NCI-H2081 treated with DMSO at 0.1 percent for 48 hours (cell line): ENCODE data around the gene GGA1.

ENCODE experiments used
- DNase-seq: peaks from one replicate; lab custom pipeline; 2025; lab: John Stamatoyannopoulos, UW

The GGA1 gene

DNA sequence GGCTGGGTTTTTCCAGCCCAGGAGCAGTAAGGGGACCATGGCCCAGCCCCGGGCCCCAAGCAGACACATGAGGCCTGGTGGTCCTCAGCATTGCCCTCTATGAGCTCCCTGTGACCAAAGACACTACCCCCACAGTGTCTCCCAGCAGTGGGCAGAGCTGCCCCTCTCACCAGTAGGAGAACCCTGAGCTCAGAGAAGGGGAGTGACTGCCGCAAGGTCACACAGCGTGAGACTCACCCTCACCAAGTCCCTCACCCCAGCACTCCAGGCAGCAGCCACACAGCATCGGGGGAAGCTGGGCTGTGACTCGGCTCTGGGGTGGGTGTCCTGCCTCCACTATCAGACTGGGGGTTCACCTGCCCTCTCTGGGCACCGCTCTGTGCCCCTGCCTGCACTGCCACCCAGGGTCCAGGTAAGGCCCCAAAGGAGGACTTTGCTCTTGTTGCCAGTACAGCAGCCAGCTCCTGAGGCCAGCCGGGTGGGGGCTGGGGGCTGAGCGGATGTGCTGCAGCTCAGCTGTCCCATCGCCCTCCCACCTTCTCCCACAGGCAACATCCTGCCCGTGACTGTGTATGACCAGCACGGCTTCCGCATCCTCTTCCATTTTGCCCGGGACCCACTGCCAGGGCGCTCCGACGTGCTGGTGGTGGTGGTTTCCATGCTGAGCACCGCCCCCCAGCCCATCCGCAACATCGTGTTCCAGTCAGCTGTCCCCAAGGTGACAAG lies 23.0 kb downstream of the GGA1 start:
- DNase-seq = no peak

DNA sequence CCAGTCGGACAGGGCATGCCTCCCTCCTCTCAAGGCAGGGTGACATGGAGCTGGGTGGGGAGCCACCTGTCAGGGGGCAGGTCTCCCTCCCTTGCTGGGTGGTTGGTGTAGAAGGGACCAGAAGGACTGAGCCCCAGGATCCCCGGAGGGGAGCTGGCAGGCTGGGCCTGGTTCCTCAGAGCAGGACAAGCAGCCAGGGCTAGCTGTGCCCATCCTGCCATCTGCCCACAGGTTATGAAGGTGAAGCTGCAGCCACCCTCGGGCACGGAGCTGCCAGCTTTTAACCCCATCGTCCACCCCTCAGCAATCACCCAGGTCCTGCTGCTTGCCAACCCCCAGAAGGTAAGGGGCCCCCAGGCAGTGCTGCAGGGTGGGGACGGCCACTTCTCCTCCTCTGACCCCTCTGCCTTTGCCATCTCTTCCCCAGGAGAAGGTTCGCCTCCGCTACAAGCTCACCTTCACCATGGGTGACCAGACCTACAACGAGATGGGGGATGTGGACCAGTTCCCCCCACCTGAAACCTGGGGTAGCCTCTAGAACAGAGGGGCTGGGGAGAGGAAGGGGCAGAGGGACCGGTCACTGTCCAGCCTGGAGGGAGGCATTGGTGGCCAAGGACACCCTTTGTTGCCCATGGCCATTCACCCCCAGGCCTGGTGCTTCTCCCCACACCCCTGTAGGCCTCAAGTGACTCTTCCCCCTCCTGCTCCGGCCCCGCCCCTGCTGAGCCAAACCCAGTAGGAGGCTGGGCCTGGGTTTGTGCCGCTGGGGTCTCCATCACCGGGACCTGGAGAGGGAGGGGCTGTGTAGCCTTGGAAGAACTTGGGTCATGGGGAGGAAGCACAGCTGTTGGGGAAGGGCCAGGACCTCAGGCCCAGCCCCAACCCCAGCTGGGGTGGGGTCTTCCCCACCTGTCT lies 23.8 kb downstream of the GGA1 start:
- DNase-seq = no peak

DNA sequence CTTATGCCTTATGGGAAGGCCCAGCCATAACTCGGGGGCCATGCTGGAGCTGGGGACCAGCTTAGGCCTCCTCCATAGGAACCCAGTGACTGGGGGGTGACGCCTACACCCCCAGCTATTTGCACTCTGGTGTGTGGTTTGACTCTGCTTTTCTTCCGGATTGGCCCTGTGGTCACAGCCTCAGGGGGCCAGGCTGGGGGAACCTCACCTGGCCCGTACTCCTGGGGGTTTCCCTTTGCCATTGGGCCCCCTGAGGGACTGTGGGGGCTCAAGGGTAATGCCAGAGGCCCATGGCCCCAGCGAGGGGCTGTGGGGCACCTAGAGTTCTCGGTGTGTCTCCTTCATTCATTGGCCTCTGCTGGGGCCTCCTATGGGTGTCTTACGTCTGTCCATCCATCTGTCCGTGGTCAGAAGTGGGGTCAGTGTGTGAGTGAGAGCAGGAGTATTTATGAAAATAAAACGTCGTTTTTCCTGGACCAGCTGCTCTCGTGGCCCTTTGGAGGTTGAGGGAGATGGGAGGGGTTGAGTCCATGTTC lies 24.5 kb downstream of the GGA1 start:
- DNase-seq = no peak

DNA sequence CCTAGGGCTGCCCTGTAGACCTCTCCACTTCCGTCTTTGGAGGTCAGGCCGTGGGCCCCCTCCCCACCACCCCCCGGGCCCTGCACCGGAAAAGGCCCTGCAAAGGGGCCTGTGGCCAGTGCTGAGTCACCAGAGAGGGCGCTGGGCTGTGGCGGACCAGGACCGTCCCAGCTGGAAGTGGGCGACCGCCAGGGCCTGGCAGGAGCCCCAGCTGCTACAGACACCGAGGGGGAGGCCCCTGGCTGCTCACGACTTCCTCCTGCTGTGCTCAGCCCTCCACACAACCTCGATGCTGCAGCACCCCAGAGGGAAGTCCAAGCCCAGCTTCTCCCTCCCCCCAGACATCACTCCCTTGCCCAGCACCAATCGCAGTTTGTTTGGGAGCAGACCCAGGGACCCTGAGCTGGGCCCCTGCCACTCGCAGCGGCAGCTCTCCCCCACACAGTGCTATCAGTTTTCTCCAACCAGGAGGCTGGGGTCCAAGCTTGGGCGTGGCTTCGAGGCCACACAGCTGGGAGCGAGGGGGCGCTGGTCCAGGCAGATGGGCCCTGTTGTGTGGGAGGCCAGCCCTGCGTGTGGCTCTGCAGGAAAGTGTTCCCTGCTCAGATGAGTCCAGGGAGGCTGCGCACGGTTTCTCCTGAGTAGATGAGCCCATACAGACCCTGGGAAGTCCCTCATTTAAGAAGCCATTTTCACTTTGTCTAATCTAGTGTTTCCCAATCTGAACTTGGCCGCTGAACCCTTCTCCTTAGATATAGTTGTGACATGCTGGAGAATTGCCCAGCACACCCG lies 25.2 kb downstream of the GGA1 start:
- no peak for DNase-seq

DNA sequence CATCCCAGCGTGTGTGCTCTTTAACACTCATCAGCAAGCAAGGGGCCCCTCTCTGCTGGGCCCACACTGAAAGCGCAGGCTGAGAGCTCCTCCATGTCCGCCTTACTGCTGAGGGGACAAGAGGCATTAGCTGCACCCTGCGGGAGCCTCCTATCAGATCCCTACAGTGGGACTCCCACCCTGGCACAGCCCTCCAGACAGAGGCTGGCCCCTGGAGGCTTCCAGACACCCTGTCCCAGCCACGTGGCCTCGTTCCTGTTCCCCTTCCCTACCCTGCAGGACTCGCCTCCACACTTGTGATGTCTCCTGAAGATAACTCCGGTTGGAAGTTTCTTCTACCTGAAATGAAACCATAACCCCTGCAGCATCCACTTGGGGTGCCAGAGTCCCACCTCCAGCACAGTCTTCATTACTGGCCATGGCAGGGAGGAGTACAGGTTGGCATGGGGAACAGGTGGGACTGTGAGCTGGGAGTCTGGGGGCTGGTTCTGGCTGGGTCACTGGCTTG lies 25.8 kb downstream of the GGA1 start:
- DNase-seq = no peak

DNA sequence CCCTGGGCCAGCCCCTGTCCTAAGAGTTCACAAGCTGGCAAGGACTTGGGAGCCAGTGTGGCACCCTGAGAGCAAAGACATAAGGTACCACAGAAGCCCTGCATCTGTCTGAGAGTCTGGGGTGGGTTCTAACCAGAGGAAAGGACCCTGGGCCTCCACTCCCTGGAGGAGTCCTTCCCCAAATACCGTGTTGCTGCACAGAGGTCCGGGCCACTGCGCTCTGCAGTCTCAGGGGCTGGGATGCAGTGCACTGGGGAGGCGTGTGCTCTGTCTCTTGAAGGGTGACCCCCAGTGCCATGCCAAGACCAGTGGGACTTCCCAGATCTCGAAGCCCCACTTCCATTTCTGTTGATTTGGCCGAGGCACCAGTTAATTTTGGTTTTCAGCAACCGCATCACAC lies 26.5 kb downstream of the GGA1 start:
- no peak for DNase-seq

DNA sequence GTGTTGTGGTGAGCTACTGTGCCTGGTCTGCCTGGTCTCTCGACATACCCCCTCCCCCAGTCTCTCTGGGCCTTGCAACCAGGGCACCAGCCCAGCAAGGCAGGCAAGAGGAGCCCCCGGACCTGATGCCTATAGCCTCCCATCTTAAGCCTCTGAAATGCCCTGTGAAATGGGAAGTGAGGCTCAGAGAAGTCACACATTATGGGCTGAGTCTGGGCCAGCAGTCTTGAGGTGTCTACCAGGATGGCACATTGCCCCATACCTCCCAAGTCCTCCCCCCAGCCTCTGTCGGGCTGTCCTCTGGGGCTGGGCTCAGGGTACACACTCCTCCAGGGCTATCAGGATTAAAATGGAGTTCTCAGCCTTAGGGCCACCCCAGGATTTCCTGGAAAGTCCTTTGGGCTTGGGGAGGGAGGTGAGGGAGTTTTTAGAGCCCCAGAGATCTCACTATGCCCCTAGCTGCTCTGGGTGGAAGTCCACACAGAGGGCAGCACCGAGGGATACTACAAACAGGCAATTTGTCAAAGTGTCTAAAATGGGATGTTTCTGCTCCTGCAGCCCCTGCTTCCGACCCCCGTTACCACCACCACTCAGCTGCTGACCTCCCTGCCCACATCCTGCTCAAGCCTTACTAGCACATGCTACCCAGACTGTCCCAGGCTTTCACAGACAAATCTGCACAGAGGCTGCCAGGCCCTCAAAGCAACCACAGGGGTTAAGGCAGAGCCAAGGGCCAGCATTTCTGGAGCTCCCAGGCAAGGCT lies 27.7 kb downstream of the GGA1 start:
- no peak for DNase-seq

DNA sequence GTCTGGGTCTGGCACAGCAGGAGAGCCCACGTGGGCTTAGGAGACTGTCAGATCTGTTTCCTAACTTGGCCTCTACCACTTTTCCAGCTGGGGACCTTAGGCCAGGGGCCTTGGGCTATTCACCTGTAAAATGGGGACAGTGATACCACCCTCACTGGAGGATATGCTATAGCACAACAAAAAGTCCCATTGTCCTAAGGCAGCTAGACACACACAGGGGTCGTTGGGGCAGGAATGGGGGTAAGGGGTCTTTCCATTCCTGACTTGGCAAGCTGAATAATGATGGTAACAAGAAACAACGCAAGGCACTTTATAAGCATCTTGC lies 28.3 kb downstream of the GGA1 start:
- no peak for DNase-seq

DNA sequence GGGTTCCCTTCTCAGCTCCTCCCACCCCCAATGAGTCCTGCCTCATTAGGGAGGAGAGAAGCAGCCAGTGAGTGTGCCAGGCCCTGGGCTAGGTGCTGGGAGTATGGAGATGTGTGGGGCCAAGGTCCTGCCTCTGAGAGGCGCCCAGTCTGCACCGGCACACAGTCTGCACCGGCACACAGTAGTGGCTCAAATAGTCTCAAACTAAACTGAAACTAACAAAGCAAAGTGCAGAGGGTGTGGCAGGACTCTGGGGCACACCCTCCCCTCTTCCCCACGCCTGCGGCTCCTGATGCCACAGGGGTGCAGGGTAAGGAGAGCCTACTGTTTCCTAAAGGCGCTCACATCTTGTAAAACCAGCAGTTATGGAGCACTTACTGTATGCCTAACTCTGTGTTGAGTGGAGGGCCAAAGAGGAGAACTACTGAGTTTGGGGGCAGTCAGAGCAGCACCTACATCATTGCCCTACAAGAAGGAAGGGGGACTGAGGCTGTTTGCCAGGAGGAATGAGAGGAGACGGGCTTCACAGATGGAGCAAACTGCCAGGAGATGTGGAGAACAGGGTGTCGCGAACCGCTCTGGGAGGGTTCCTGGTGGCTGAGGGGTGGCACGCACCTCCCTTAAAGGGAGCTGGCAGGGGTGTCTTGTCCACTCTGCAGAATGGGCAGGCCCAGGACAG lies 29.9 kb downstream of the GGA1 start:
- DNase-seq = no peak

DNA sequence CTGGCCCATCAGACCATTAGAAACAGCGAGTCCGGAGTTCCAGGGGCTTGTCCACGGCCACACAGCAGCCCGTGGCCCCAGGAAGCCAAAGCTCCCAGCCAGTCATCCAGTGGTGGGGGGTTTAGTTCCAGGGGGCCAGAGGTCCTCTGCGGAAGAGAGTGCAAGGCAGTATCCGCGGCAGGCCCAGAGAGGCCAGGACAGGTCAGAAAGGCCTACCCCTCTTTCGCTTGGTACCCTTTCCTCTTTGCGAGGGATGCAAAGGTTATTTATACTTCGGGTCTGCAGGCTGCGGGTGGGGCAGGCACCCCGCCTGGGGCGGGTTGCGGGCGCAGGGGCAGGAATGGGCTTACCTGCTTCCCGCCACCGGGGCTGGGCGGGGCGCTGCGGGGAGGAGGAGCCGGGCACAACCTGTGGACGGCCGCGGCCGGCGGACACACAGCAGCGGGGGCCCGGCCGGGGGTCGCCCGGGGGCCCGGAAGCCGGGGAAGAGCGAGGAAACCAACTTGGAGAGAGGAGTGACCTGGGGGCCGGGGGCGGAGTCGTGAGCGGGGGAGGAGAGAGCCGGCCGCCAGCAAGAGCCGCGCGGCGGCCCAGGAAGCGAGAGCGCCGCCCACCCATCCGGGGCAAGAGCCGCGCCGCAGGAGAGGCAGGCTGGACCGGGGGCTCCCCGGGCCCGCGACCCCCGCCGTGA lies 30.6 kb downstream of the GGA1 start, which contains the start of gene SH3BP1:
SH3BP1 (plus strand) TSS at position 600 of the 691 bp plus-strand sequence. CDS start 119 bp downstream, outside the sequence.
- no peak for DNase-seq

DNA sequence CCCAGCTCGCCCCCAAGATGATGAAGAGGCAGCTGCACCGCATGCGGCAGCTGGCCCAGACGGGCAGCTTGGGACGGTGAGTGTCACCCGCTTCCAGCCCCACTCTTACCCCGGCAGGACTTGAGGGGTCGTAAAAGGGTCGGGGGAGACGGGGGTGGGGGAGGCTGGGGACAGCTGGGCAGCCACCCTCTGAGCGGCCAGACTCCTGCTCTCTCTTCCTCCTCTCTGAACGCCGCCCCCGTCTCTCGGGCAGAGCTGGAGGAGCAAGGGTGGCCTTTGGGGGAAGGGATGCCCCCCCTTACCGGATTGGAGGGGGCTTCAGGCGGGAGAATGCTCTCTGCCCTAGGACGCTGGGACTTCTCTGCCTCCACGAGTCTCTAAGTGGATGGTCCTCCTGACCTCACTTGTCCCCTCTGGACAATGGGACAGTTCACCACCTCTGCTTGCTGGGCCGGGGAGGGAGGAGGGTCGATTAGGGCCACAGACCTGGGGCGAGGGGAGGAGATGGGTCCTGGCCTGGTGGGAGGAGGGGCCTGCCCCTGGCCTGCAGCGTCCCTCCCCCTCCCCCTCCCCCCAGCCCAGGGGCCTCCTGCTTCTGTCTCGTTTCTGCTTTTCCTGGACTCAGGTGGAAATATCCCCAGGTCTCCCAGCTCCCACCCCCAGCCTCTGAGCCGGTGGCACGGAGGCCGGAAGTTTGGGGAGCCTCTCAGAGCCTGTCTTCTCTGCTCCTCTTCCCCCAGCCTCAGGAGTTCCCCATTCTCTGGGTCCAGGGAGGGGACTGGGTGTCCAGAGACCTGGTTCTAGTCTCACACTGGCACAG lies 31.3 kb downstream of the GGA1 start:
- no peak for DNase-seq

DNA sequence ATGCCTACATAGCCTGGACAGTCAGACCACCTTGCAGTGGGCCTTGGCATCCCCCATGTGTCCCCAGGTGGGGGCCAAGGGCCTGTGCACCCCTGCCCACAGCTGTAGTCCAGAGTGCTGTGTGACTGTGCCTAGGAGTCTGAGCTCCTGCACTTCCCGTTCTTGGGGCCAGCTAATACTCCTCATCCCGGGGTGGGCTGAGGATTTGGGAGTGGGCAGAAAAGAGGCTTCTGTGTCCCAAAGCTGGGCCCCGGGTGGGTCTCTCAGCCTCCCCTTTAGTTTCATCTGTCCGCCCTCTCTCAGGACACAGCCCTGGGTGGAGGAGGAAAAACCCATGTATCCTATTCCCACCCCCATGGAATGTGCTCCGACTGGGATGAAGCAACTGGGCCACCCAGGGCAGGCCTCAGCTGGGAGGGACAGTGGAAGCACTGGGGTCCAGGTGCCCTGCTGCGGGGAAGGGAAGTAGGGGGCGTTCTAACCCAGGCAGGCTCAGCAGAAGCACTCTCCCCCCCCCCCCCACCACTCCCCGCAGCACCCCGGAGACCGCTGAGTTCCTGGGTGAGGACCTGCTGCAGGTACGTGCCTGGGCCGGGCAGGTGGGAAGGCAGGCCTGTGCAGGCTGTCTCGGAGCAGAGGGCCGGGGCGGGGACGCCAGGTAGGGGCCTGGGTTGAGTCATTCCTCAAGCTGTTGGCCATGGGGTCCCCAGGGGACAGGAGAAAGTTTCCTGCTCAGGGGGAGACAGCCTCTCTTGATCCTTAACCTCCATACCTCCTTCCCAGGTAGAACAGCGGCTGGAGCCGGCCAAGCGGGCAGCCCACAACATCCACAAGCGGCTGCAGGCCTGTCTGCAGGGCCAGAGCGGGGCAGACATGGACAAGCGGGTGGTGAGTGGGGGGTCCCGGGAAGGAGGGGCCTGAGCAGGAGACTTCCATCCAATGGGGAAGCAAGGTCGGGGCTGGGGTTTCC lies 32.2 kb downstream of the GGA1 start:
- DNase-seq = no peak

DNA sequence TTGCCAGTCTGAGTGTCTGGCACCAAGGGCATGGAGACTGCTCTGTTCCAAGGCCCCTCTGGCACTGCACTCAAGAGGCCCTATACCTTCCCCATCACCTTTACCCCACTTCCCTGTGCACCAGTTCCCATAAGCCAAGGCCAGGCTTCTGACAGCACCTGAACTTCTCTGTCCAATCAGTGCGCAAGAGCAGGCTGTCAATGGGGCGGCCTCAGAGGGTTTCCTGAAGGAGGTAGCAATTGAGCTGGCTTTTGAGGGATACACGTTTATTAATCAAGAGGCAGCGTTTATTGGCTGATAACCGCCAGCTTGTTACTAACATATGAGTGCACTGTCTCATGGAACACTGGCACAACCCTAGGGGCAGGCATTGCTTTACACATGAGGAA lies 32.9 kb downstream of the GGA1 start:
- no peak for DNase-seq

DNA sequence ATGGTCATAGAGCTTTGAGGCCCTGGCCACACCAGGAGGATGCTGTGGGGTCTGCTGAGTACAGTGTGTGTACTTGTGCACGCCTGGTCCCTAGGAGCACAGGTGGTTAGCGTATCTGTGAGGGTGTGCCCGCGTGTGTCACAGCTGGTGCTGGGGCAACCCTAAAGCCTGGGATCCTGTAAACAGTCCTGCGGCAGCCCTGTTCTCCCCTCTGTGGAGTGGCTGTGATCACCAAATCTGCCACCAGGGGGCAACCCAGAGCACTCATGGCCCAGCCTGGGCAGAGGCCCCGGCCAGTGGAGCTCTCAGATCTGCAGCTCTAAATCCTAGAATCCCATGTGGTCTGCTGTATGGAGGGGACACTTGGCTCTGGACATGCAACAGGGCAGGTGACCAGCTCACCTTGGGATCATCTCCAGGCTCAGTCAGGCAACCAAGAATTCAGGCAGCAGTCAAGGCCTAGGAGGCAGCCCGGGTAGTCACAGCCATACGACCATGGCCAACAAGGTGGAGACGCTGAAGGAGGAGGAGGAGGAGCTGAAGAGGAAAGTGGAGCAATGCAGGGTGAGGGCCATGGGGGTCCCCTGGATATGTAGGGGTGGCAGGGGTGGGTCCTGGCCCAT lies 34.7 kb downstream of the GGA1 start:
- DNase-seq = no peak

DNA sequence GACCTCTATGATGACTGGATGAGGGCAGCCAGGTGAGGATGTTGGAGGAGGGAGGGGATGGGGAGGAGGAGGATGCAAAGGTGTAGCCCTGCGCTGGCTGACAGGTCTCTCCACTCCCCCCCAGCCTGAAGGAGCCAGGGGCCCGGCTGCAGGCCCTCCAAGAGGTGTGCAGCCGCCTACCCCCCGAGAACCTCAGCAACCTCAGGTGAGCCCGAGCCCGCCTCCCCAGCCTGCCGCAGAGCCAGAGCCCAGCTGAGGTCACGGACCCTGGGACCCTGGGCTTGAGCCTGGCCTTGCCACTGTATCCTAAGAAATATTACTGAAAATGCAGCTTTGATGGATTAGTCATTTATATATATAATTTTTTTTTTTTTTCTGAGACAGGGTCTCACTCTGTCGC lies 38.7 kb downstream of the GGA1 start:
- no peak for DNase-seq

DNA sequence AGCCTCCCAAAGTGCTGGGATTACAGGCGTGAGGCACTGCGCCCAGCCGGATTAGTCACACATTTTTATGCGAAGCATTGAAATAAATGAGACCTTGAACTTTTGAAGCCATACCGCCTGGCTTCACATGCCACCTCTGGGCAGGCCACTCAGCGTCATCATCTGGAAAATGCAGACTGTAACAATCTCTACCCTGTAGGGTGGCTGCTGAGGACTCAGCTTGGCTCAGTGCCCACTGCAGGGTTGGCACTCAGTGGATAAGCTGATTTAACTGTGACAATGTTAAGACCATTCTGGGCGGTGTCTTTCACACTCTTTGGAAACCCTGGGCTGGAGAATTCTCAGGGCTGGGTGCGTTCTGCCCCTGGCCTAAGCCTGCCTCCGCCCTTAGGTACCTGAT lies 39.3 kb downstream of the GGA1 start:
- no peak for DNase-seq

DNA sequence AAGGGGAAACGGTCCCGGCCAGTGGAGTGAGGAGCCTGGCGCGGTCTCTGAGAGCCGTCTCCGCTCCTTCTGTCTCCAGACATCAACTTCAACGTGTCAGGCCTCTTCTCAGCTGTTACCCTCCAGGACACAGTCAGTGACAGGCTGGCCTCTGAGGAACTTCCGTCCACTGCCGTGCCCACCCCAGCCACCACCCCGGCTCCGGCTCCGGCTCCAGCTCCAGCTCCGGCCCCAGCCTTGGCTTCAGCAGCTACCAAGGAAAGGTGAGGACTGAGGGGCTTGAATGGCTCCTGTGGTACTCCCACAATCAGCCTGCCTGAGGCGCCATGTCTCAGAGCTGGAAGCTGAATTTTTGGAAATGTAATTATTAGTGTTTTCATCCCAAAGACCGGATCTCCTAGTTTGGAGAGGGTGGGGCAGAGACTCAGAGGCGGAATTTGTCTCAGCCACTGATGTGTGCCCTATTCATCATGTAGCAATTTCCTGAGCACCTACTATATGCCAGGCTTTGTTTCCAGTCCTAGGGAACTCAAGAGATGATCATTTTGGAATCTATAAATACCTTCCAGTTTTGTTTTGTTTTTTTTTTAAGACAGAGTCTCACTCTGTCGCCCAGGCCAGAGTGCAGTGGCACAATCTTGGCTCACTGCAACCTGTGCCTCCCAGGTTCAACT lies 42.0 kb downstream of the GGA1 start:
- DNase-seq = no peak
